Keratinocyte (primary cell): ENCODE measurements around the gene ADAT3. TPM values are rescaled to one million over a fixed set of nuclear protein-coding genes. Genes with fewer than 3 reads are reported as not detected.
"Not testable (repeated sequence)": the region's sequence is repeated elsewhere in the genome, so short reads cannot be mapped to it uniquely, and the experiment has no call there.

Experiments
- DNase-seq: peaks from one replicate; pipeline ENCODE4 v3.0.0-alpha.2; 2011; ENCODE audit warnings: low read depth, missing footprints, low spot score
- FAIRE-seq: peaks from 2 replicates; lab custom pipeline; 2011; peaks lifted over from hg19 to GRCh38; lab: Jason Lieb, UNC
- H2AFZ ChIP-seq: 2 replicates; pipeline ENCODE4 v1.6.0; 2012; ENCODE audit warnings: low read length, control low read depth, inconsistent platforms; ENCODE audit not compliant: control insufficient read depth
- H3K27ac ChIP-seq: 2 replicates; pipeline ENCODE4 v1.5.1; 2011; ENCODE audit warnings: low read length; ENCODE audit not compliant: control insufficient read depth, insufficient read depth
- H3K27me3 ChIP-seq: 3 replicates; pipeline ENCODE4 v1.6.0; 2011; ENCODE audit warnings: low read length; ENCODE audit not compliant: control insufficient read depth, insufficient read depth; ENCODE audit errors: extremely low read depth
- H3K36me3 ChIP-seq, 2 experiments: 2 replicates in 1 of 2; 3 replicates in 1 of 2; pipeline ENCODE4 v1.5.1; 2011; ENCODE audit warnings: low read length in 2 of 2, mild to moderate bottlenecking in 1 of 2; ENCODE audit not compliant: control insufficient read depth in 2 of 2, insufficient read depth in 2 of 2; ENCODE audit errors: extremely low read depth in 1 of 2
- H3K4me1 ChIP-seq: 3 replicates; pipeline ENCODE4 v1.5.1; 2011; ENCODE audit warnings: low read length; ENCODE audit not compliant: control insufficient read depth, insufficient read depth; ENCODE audit errors: extremely low read depth
- H3K4me2 ChIP-seq: 3 replicates; pipeline ENCODE4 v1.6.0; 2011; ENCODE audit warnings: low read depth, low read length; ENCODE audit not compliant: control insufficient read depth, insufficient read depth; ENCODE audit errors: extremely low read depth
- H3K4me3 ChIP-seq, 3 experiments: fragments of 200-600 bp in 1 of 3; sonication (generic) in 1 of 3; 2 replicates in 2 of 3; 3 replicates in 1 of 3; pipeline ENCODE4 v1.5.1; 2011 to 2016; ENCODE audit warnings: low read length in 3 of 3, mild to moderate bottlenecking in 3 of 3, control low read depth in 2 of 3, inconsistent platforms in 1 of 3, low read depth in 1 of 3, mixed read lengths in 1 of 3, mixed run types in 1 of 3, moderate library complexity in 1 of 3; ENCODE audit not compliant: control insufficient read depth in 2 of 3, insufficient read depth in 2 of 3; ENCODE audit errors: extremely low read depth in 1 of 3
- H3K79me2 ChIP-seq: 2 replicates; pipeline ENCODE4 v1.6.0; 2012; ENCODE audit warnings: low read length; ENCODE audit not compliant: control insufficient read depth, insufficient read depth
- H3K9ac ChIP-seq: 3 replicates; pipeline ENCODE4 v1.6.0; 2011; ENCODE audit warnings: low read length; ENCODE audit not compliant: control insufficient read depth, insufficient read depth; ENCODE audit errors: extremely low read depth
- H3K9me1 ChIP-seq: 3 replicates; pipeline ENCODE4 v1.6.0; 2011; ENCODE audit warnings: low read length; ENCODE audit not compliant: control insufficient read depth, insufficient read depth; ENCODE audit errors: extremely low read depth
- H3K9me3 ChIP-seq: 2 replicates; pipeline ENCODE4 v1.5.1; 2012; ENCODE audit warnings: low read depth, low read length; ENCODE audit not compliant: control insufficient read depth
- H4K20me1 ChIP-seq: 3 replicates; pipeline ENCODE4 v1.6.0; 2011; ENCODE audit warnings: low read length; ENCODE audit not compliant: control insufficient read depth, insufficient read depth; ENCODE audit errors: extremely low read depth
- CTCF ChIP-seq, 3 experiments: IDR thresholded peaks in 1 of 3; conservative IDR thresholded peaks in 1 of 3; optimal IDR thresholded peaks in 1 of 3; 2 replicates in 2 of 3; 3 replicates in 1 of 3; pipeline versions ENCODE3 to v1.5.1; 2011; ENCODE audit warnings: low read length in 3 of 3, mild to moderate bottlenecking in 3 of 3, moderate library complexity in 2 of 3, control low read depth in 1 of 3, inconsistent platforms in 1 of 3; ENCODE audit not compliant: insufficient read depth in 2 of 3; ENCODE audit errors: extremely low read depth in 1 of 3
- EZH2 ChIP-seq: IDR thresholded peaks from one replicate; pipeline ENCODE4 v1.6.1; 2012; ENCODE audit warnings: inconsistent platforms, mild to moderate bottlenecking, low read length, moderate library complexity
- dilution Hi-C: fragments of 300-500 bp; cut with MboI; formaldehyde crosslinking; loops from one replicate; pipeline ENCODE4 v1.7.0; 2020; ENCODE audit warnings: low sequenced_read_pairs; ENCODE audit not compliant: extremely low pct_ligation_motif_present
- polyA plus RNA-seq, 5 experiments: library from polyadenylated mRNA; depleted of rRNA in 3 of 5; stranded (reverse) in 3 of 5; stranded (forward) in 1 of 5; unstranded in 1 of 5; fragments of >200 nt; gene quantifications; 1 replicate in 1 of 5; 2 replicates in 3 of 5; 3 replicates in 1 of 5; pipeline versions ENCODE4 v1.2.1 to v1.2.3, GENCODE V29; 2011 to 2012; ENCODE audit warnings: missing spikeins in 2 of 5, low read depth in 1 of 5, low replicate concordance in 1 of 5

ADAT3 gene
- polyA plus RNA-seq, 1 donor (not counting 4 experiments of a cell fraction or from before 2014, with no cell fraction given), result 0.55 TPM

- dilution Hi-C loops, result no loop called here
- Histone ChIP-seq H3K9ac (peak overlapping the region; percentile 90), H2AFZ (no peak overlapping the region), H3K4me3 (peak overlapping the region; percentile 17 to 80 (median 60)), H3K4me2 (peak overlapping the region; percentile 99), H3K9me1 (no peaks in the 10 kb centered on the region), H4K20me1 (peaks cover 6% of the 10 kb centered on the region), H3K4me1 (peaks cover 27% of the 10 kb centered on the region), H3K27ac (peak overlapping the region; percentile 79), H3K9me3 (no peaks in the 10 kb centered on the region), H3K79me2 (peaks cover 44% of the 10 kb centered on the region), H3K36me3 (peaks cover 0 to 2% of the 10 kb centered on the region in 2 experiments), H3K27me3 (no peaks in the 10 kb centered on the region)
- peak; percentile 59 for FAIRE-seq
- no peak for TF ChIP-seq CTCF (optimal IDR thresholded peaks at IDR 0.05 in 1 of 3, IDR thresholded peaks at IDR 0.05 in 1 of 3, conservative IDR thresholded peaks at IDR 0.05 in 1 of 3; ENCODE audit: extremely low read depth in 1 of 3, insufficient read depth in 2 of 3, low read length in 3 of 3)
- no peak for TF ChIP-seq EZH2
- DNase-seq, result no peak
These were observed 31.4 kb upstream of the ADAT3 start for GRCh38 chr19:1873524-1874473.

- Histone ChIP-seq H3K9me3 (no peaks in the 10 kb centered on the region), H3K4me1 (peaks cover 27% of the 10 kb centered on the region), H3K4me3 (peak overlapping the region; percentile 60 to 94 (median 80)), H3K9me1 (no peaks in the 10 kb centered on the region), H3K79me2 (peaks cover 44% of the 10 kb centered on the region), H3K4me2 (peak overlapping the region; percentile 99), H4K20me1 (peaks cover 6% of the 10 kb centered on the region), H3K36me3 (peaks cover 0 to 2% of the 10 kb centered on the region in 2 experiments), H3K27me3 (no peaks in the 10 kb centered on the region), H3K27ac (peak overlapping the region; percentile 79), H3K9ac (peak overlapping the region; percentile 90), H2AFZ (no peak overlapping the region)
- dilution Hi-C loops, result no loop called here
- no peak for TF ChIP-seq CTCF (optimal IDR thresholded peaks at IDR 0.05 in 1 of 3, IDR thresholded peaks at IDR 0.05 in 1 of 3, conservative IDR thresholded peaks at IDR 0.05 in 1 of 3; ENCODE audit: extremely low read depth in 1 of 3, insufficient read depth in 2 of 3, low read length in 3 of 3)
- TF ChIP-seq EZH2, result no peak
- DNase-seq (no peak), FAIRE-seq (peak; percentile 63)
These were observed 30.5 kb upstream of the ADAT3 start for GRCh38 chr19:1874554-1875185.

- H3K9me3 ChIP-seq, H3K27me3 ChIP-seq, FAIRE-seq, H4K20me1 ChIP-seq, H2AFZ ChIP-seq, H3K9me1 ChIP-seq, H3K36me3 ChIP-seq, DNase-seq, dilution Hi-C loops: not testable (repeated sequence)
- Histone ChIP-seq H3K27ac (peak overlapping the region; percentile 79), H3K79me2 (peaks cover 48% of the 10 kb centered on the region), H3K4me1 (peaks cover 27% of the 10 kb centered on the region), H3K4me2 (peak overlapping the region; percentile 99), H3K4me3 (peak overlapping the region; percentile 60 to 94 (median 80)), H3K9ac (peak overlapping the region; percentile 90)
These were observed 29.9 kb upstream of the ADAT3 start for GRCh38 chr19:1875265-1875645.
